AG20443 (cell line): ENCODE results near the gene DNLZ.
A peak's percentile ranks its signal among the peaks of the same experiment; 100 is the strongest.

Experiments
- DNase-seq: peaks from one replicate; pipeline ENCODE4 v3.0.0; 2012; ENCODE audit warnings: low spot score, mixed read lengths

DNLZ gene

GRCh38 chr9:136316896-136317676, 46.5 kb downstream of the DNLZ start:
- no peak for DNase-seq

DNA sequence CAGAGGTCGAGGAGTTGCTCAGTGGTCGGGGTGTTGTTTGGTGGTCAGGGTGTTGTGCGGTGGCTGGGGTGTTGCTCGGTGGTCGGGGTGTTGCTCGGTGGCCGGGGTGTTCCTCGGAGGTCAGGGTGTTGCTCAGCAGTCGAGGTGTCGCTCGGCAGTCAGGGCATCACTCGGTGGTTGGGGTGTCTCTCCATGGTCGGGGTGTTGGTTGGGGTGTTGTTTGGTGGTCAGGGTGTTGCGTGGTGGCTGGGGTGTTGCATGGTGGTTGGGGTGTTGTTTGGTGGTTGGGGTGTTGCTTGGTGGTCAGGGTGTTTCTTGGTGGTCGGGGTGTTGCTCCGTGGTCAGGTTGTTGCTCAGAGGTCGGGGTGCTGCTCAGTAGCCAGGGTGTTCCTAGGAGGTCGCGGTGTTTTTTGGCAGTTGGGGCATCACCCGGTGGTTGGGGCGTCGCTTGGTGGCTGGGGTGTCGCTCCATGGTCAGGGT, 47.2 kb downstream of the DNLZ start:
- no peak for DNase-seq

- no peak for DNase-seq
Observed at GRCh38 chr9:136314944-136315343, 48.6 kb downstream of the DNLZ start.

GRCh38 chr9:136314056-136314416, 49.5 kb downstream of the DNLZ start:
- no peak for DNase-seq

DNA sequence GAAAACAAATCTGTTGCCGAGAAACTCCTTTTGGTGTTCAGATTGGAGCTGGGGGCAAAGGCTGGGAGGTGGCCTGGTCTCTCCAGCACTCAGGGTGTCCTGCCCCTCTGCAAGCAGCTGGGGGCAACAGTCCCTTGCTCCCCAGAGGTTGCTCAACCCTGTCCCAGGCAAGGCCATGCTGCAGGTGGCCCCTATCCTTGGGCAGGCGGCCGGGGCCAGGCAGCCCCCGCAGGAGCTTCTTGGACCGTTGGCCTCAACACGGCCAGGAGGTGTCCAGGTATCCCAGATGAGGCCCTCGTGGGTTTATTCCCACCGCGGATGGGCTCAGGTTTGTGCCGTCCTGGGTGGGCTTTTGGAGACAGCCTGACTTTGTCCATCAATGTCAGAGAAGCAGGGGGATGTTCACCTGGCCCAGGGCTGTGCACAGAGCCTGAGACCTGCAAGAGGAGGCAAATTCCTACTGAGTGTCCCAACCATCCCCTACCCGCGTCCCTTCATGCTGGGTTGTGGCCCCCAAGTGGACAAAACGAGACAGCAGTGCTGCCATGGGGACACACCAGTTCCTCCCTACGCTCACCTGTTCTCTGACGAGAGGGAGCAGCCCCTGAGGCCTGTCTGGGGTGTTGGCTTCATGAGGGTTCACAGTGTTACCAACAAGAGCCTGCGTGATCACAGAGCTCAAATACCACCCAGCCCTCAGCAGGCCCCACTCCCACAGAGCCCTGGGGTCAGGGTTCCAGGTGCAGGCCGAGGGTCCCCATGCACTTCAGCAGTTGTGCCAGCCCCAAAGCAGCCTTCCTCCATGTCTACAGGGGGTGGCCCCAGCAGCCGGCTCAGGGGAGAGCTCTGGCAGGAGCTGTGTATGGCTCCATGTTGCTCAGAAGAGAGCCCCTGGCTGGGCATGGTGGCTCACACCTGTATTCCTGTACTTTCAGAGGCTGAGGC, 50.2 kb downstream of the DNLZ start:
- DNase-seq, result no peak

GRCh38 chr9:136312436-136312835, 51.1 kb downstream of the DNLZ start:
- peak; percentile 81 for DNase-seq

DNA sequence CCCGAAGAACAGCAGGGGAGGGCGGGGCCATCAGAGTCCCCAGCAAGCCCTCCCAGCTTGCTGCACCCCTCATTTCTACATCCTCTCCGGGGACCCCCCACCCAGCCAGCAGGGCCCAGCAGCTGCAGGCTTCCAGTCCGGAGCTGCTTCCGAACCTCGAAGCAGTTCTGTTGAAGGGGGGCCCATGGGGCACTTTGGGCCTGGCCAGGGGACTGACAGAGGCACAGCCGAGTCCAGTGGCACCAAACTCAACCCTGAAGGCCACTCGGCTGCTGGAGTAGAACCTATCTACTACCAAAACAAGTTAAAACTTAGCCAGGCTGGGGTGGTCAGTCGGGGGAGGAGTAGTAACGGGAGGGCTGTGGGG, 51.6 kb downstream of the DNLZ start:
- DNase-seq, result no peak

DNA sequence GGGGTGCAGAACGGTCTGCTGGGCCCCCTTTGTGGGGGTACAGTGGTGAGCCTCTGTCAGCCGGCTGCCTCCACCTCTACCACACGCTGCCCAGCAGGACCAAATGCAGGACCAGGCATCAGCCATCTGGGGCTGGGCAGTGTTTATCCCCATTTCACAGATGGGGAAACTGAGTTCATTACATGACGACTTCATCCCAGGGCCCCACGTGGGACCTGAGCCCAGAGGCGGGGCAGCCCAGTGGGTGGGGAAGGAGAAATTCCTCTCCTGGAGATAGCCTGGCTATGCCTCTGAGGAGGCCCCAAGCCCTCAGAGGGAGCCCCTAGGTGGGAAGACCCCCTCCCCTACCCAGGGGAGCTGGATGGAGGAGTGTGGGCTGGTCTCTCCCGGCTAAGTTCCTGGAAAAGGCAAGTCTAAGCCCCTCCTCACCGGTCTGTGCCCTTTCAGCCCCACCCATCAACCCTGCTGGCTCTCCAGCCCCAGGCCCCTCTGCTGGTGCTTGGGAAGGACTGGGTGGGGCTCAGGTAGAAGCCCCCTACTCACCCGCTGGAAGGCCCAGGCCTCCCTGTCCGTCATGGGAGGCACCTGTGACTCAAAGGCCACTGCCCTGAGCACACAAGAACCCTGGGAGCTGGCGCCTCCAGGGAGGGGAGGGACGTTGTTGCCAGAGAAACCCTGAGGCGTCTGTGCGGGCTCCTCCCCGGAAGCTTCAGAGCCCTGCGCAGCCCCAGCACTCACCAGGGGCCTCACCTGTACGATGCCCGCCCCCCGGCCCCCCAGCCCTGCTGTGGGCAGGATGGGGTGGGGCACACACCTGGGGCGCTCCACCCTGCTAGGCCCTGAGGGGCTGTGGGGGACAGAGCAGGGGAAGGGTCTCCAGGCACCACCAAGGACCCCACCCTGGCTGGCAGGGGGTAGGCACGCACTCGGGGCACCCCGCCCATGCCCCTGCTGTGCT, 52.2 kb downstream of the DNLZ start:
- no peak for DNase-seq

DNA sequence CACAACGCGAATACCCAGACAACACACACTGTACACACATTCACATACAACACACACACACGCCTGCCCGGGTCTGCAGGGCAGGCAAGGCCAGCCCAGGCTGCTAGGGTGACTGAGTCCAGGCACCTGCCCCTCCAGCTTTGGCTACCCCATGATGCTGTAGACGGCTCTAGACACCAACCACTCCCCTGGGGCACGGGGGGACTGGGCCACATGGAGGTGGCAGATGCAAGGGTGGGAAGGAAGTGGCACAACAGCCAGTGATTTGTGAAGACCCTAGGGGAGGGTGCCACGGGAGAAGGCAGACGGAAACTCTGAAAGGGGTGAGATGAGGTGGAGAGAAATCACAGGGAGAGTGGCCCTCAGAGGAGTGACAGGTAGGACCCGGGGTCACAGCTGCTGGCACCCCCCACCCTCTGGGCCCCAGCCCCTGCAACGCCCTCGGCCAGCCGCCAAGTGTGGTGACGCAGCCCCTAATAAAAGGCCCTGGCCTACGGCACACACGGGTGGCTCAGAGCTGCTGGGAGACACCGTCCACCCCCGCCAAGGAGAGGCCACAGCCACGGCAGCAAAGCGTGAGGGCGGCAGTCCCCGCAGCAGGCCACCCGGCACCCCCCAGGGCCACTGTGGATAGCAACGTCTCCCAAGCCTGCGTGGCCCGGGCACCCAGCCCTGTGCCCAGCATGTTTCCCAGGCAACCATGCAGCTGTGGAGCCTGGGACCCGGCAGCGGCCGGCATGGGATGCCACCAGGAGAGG, 53.1 kb downstream of the DNLZ start:
- no peak for DNase-seq

DNA sequence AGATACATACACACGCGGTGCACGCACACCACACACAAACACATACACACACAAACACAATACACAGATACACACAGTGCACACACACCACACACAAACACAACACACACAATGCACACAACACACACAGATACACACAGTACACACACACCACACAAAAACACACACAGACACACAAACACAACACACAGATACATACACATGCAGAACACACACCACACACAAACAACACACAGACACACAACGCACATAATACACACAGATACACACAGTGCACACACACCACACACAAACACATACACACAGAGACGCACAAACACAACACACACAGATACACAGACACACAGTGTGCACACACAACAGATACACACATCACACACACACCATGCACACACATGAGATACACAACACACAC, 53.7 kb downstream of the DNLZ start:
- no peak for DNase-seq
